H1 (cell line): ENCODE data around the gene KRCC1. TPM values are rescaled to one million over a fixed set of nuclear protein-coding genes. Genes with fewer than 3 reads are reported as not detected.

ENCODE experiments used
- CTCF ChIA-PET: fragments of 300-600 bp; sonication (Branson Sonifier 250); formaldehyde crosslinking; loops from one replicate; lab custom pipeline; 2021; ENCODE audit not compliant: partially characterized antibody; lab: Charles Lee
- POLR2A ChIA-PET: fragments of 300-600 bp; sonication (Branson Sonifier 250); formaldehyde crosslinking; loops from one replicate; lab custom pipeline; 2021; ENCODE audit warnings: inconsistent platforms; ENCODE audit not compliant: partially characterized antibody; lab: Charles Lee
- DNase-seq, 2 experiments: peaks; one replicate each; pipeline versions ENCODE4 v3.0.0 to v3.0.0-alpha.2; 2010 to 2022; ENCODE audit warnings: low spot score in 2 of 2, low read depth in 1 of 2, mixed read lengths in 1 of 2
- FAIRE-seq: peaks from 2 replicates; lab custom pipeline; 2011; peaks lifted over from hg19 to GRCh38; lab: Jason Lieb, UNC
- H2AFZ ChIP-seq: 2 replicates; pipeline ENCODE4 v1.8.1; 2012; ENCODE audit warnings: low read length, inconsistent platforms
- H2AK5ac ChIP-seq: 2 replicates; pipeline ENCODE4 v1.6.1; 2013; ENCODE audit warnings: low read depth, low read length
- H2BK120ac ChIP-seq: replicated peaks from 2 replicates; pipeline ENCODE3; 2013; ENCODE audit warnings: low read depth, low read length, inconsistent platforms
- H2BK12ac ChIP-seq: 2 replicates; pipeline ENCODE4 v1.6.1; 2013; ENCODE audit warnings: low read depth, low read length
- H2BK15ac ChIP-seq: 2 replicates; pipeline ENCODE4 v1.6.1; 2013; ENCODE audit warnings: low read length
- H2BK20ac ChIP-seq: 2 replicates; pipeline ENCODE4 v1.6.1; 2013; ENCODE audit warnings: low read length
- H2BK5ac ChIP-seq: 2 replicates; pipeline ENCODE4 v1.6.1; 2013; ENCODE audit warnings: low read depth, low read length
- H3K14ac ChIP-seq: 2 replicates; pipeline ENCODE4 v1.6.1; 2013; ENCODE audit warnings: inconsistent platforms; ENCODE audit not compliant: insufficient read length
- H3K18ac ChIP-seq: 2 replicates; pipeline ENCODE4 v1.6.1; 2013; ENCODE audit warnings: low read length; ENCODE audit errors: extremely low read depth
- H3K23ac ChIP-seq: 2 replicates; pipeline ENCODE4 v1.6.1; 2013; ENCODE audit warnings: inconsistent platforms; ENCODE audit not compliant: insufficient read length
- H3K23me2 ChIP-seq: 2 replicates; pipeline ENCODE4 v1.6.1; 2013; ENCODE audit warnings: low read depth, low read length
- H3K27ac ChIP-seq: 2 replicates; pipeline ENCODE4 v1.6.1; 2011; ENCODE audit warnings: low read depth, low read length, inconsistent platforms
- H3K27me3 ChIP-seq, 4 experiments: replicated peaks in 1 of 4; 1 replicate in 1 of 4; 2 replicates in 3 of 4; pipeline versions ENCODE4 v1.6.1 to v1.8.1; 2011 to 2013; ENCODE audit warnings: low read length in 3 of 4, mild to moderate bottlenecking in 3 of 4, inconsistent platforms in 2 of 4, mixed read lengths in 2 of 4, moderate library complexity in 1 of 4; ENCODE audit not compliant: control insufficient read depth in 3 of 4, insufficient read depth in 3 of 4; ENCODE audit errors: extremely low read depth in 1 of 4
- H3K36me3 ChIP-seq, 4 experiments: 2 replicates each; pipeline versions ENCODE4 v1.6.1 to v1.8.1; 2011 to 2013; ENCODE audit warnings: mild to moderate bottlenecking in 4 of 4, low read length in 3 of 4, moderate library complexity in 2 of 4, control low read depth in 1 of 4, inconsistent platforms in 1 of 4; ENCODE audit not compliant: insufficient read depth in 4 of 4, control insufficient read depth in 2 of 4
- H3K4ac ChIP-seq: replicated peaks from 2 replicates; pipeline ENCODE3; 2013; ENCODE audit warnings: low read length, low read depth, mixed read lengths, inconsistent platforms; ENCODE audit not compliant: insufficient read length
- H3K4me1 ChIP-seq, 4 experiments: replicated peaks in 1 of 4; 1 replicate in 1 of 4; 2 replicates in 3 of 4; pipeline versions ENCODE4 v1.6.1 to v1.8.1; 2011 to 2013; ENCODE audit warnings: low read length in 3 of 4, inconsistent platforms in 2 of 4, mixed read lengths in 1 of 4; ENCODE audit not compliant: insufficient read depth in 4 of 4, control insufficient read depth in 3 of 4
- H3K4me2 ChIP-seq, 2 experiments: 2 replicates each; pipeline versions ENCODE4 v1.6.1 to v1.8.1; 2011 to 2013; ENCODE audit warnings: low read depth in 2 of 2, low read length in 2 of 2, control low read depth in 1 of 2, inconsistent platforms in 1 of 2, mild to moderate bottlenecking in 1 of 2; ENCODE audit not compliant: insufficient read depth in 1 of 2
- H3K4me3 ChIP-seq, 4 experiments: fragments of 200-600, 300-600 bp in 1 of 4; sonication (generic), shearing (Covaris generic), sonication (Bioruptor Twin) in 1 of 4; 2 replicates each; pipeline versions ENCODE4 v1.5.1 to v1.8.1; 2011 to 2016; ENCODE audit warnings: low read length in 4 of 4, low read depth in 3 of 4, control low read depth in 2 of 4, inconsistent platforms in 2 of 4, mild to moderate bottlenecking in 2 of 4, mixed read lengths in 1 of 4, moderate library complexity in 1 of 4; ENCODE audit not compliant: insufficient read depth in 2 of 4; ENCODE audit errors: extremely low read depth in 1 of 4
- H3K56ac ChIP-seq: replicated peaks from 2 replicates; pipeline ENCODE3; 2013; ENCODE audit warnings: low read depth, mild to moderate bottlenecking, mixed read lengths, low read length, inconsistent platforms; ENCODE audit not compliant: insufficient read length
- H3K79me1 ChIP-seq: 2 replicates; pipeline ENCODE4 v1.6.1; 2013; ENCODE audit warnings: low read depth, low read length, control low read depth
- H3K79me2 ChIP-seq, 2 experiments: 2 replicates each; pipeline versions ENCODE4 v1.6.1 to v1.8.1; 2012 to 2013; ENCODE audit warnings: low read length in 2 of 2, mild to moderate bottlenecking in 2 of 2, inconsistent platforms in 1 of 2; ENCODE audit not compliant: insufficient read depth in 2 of 2, control insufficient read depth in 1 of 2
- H3K9ac ChIP-seq, 4 experiments: replicated peaks in 1 of 4; 1 replicate in 1 of 4; 2 replicates in 3 of 4; pipeline versions ENCODE4 v1.6.1 to v1.8.1; 2011 to 2013; ENCODE audit warnings: low read depth in 3 of 4, low read length in 3 of 4, control low read depth in 2 of 4, mild to moderate bottlenecking in 2 of 4, moderate library complexity in 2 of 4, inconsistent platforms in 1 of 4; ENCODE audit errors: extremely low read depth in 1 of 4
- H3K9me3 ChIP-seq, 2 experiments: 2 replicates each; pipeline versions ENCODE4 v1.6.1 to v1.8.1; 2012 to 2013; ENCODE audit warnings: mild to moderate bottlenecking in 2 of 2, moderate library complexity in 2 of 2, control low read depth in 1 of 2, inconsistent platforms in 1 of 2, low read depth in 1 of 2, low read length in 1 of 2, mixed read lengths in 1 of 2; ENCODE audit not compliant: insufficient read depth in 2 of 2
- H4K20me1 ChIP-seq, 2 experiments: replicated peaks in 1 of 2; 2 replicates each; pipeline versions ENCODE3 to v1.8.1; 2011 to 2013; ENCODE audit warnings: inconsistent platforms in 2 of 2, low read length in 2 of 2, mild to moderate bottlenecking in 1 of 2; ENCODE audit not compliant: insufficient read depth in 2 of 2, control insufficient read depth in 1 of 2
- H4K5ac ChIP-seq: 2 replicates; pipeline ENCODE4 v1.6.1; 2013; ENCODE audit warnings: low read length, low read depth, mixed read lengths, inconsistent platforms; ENCODE audit not compliant: insufficient read length
- H4K8ac ChIP-seq: 2 replicates; pipeline ENCODE4 v1.8.0; 2013; ENCODE audit warnings: mild to moderate bottlenecking, moderate library complexity, low read length, inconsistent platforms; ENCODE audit not compliant: insufficient read depth; ENCODE audit errors: extremely low read depth
- H4K91ac ChIP-seq: replicated peaks from 2 replicates; pipeline ENCODE3; 2013; ENCODE audit warnings: low read length, mixed read lengths, inconsistent platforms; ENCODE audit not compliant: insufficient read length
- BRCA1 ChIP-seq: IDR thresholded peaks from 2 replicates; pipeline ENCODE4 v1.6.1; 2012; ENCODE audit warnings: low read depth, low read length, improper control_type of control experiment
- E2F6 ChIP-seq: IDR thresholded peaks from 2 replicates; pipeline ENCODE4 v1.6.1; 2012; ENCODE audit warnings: inconsistent platforms
- EP300 ChIP-seq, 2 experiments: IDR thresholded peaks; 1 replicate in 1 of 2; 2 replicates in 1 of 2; pipeline ENCODE4 v1.6.1; 2011 to 2012; ENCODE audit warnings: low read depth in 2 of 2, low read length in 2 of 2, mild to moderate bottlenecking in 2 of 2, borderline replicate concordance in 1 of 2, inconsistent platforms in 1 of 2, moderate library complexity in 1 of 2
- EZH2 ChIP-seq: fragments of 200-600 bp; sonication (generic); IDR thresholded peaks from 2 replicates; pipeline ENCODE4 v1.7.1; 2012; ENCODE audit warnings: low read depth, mild to moderate bottlenecking, moderate library complexity, low read length, inconsistent platforms; ENCODE audit not compliant: severe bottlenecking
- POU5F1 ChIP-seq: IDR thresholded peaks from 2 replicates; pipeline ENCODE4 v1.6.1; 2011; ENCODE audit warnings: low read depth, mild to moderate bottlenecking, low read length, moderate library complexity
- RXRA ChIP-seq: IDR thresholded peaks from 2 replicates; pipeline ENCODE4 v1.6.1; 2011; ENCODE audit warnings: low read depth, mild to moderate bottlenecking, low read length, moderate library complexity; ENCODE audit not compliant: insufficient read depth
- TEAD4 ChIP-seq: IDR thresholded peaks from 2 replicates; pipeline ENCODE4 v1.6.1; 2012; ENCODE audit warnings: low read depth, low read length, inconsistent platforms, mixed read lengths
- WGBS, 2 experiments: shearing (Covaris generic) in 1 of 2; methylation state at CpG; one replicate each; pipeline versions ENCODE4 v1.1.6 to v1.1.7; 2013 to 2015; ENCODE audit warnings: low lambda C conversion rate in 2 of 2, mixed read lengths in 2 of 2, inconsistent platforms in 1 of 2, low coverage in 1 of 2, missing lambda C conversion rate in 1 of 2; ENCODE audit not compliant: insufficient replicate concordance in 2 of 2, insufficient coverage in 1 of 2, insufficient read length in 1 of 2; ENCODE audit errors: extremely low coverage in 1 of 2, missing lambda C conversion rate in 1 of 2; 5-methylcytosine and 5-hydroxymethylcytosine counted together
- polyA plus RNA-seq, 7 experiments: library from polyadenylated mRNA; depleted of rRNA in 3 of 7; stranded (reverse) in 5 of 7; unstranded in 2 of 7; fragments of >200 nt in 5 of 7; fragments of 200-250 nt in 2 of 7; gene quantifications; 1 replicate in 5 of 7; 2 replicates in 1 of 7; 4 replicates in 1 of 7; pipeline versions ENCODE4 v1.2.1 to v1.2.3, GENCODE V29; 2011 to 2013; ENCODE audit warnings: missing spikeins in 2 of 7, mixed read lengths in 2 of 7
- total RNA-seq: library from RNA; stranded (reverse); fragmentation: NEBNext Ultra II Directional; extraction: Animal tissue kit (Norgen Biotek cat#: 25700); gene quantifications from 2 replicates; pipeline ENCODE4 v1.2.1, GENCODE V29; 2021
- TF ChIP-seq, protein P1 (sequence below): IDR thresholded peaks from 2 replicates; pipeline ENCODE4 v1.6.1; 2011; ENCODE audit warnings: low read depth, mild to moderate bottlenecking, low read length; ENCODE audit not compliant: insufficient read depth

KRCC1 gene
- total and polyA plus RNA-seq, 2 of the 8 experiments (the other 6 are each of a cell fraction or from before 2014, with no cell fraction given) = 5.1 to 8.5 TPM

DNA sequence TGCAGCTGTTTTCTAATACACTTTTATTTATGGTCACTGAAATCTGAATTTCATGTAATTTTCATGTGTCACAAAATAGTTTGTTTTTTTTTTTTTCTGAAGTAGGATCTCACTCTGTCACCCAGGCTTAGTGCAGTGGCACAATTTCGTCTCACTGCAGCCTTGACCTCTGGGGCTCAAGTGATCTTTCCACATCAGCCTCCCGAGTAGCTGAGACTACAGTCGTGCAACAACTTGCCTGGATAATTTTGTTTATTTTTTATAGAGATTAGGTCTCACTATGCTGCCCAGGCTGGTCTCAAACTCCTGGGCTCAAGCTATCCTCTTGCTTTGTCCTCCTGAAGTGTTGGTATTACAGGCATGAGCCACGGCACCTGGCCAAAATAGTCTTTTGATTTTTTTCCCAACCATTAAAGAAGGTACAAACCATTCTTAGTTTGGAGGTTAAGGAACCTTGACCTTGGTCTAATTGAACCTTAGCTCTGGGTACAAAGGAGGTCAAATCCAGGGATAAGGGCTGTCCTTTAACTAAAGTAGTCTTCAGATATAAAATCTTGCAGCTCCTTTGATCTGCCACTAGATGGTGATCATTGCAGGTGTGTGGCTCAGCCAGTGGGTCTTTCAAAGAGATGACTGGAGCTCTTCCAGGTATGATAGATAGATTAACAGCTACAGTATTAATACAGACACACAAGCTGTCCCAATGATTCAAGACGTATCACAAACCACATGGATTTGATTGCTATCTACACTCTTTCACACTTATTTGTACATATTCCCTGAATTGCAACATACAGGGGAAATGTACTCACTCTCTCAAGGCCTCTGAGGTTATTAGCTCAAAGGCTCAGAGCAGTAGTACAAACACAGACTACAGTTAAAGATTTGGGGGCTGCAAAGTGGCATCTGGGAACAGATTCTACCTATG is 4.7 kb upstream of the KRCC1 start:
- DNase-seq (no peak), FAIRE-seq (peak; percentile 24)
- Histone ChIP-seq H3K56ac (no peak overlapping the region), H3K4me2 (no peak overlapping the region), H2AFZ (no peak overlapping the region; the same call in 1 of the 2 replicates), H2BK15ac (no peak overlapping the region), H2BK5ac (no peak overlapping the region), H3K9me3 (no peaks in the 10 kb centered on the region), H4K91ac (no peak overlapping the region), H3K4ac (no peak overlapping the region), H4K5ac (no peak overlapping the region), H3K4me1 (peaks cover 0 to 8% (median 0%) of the 10 kb centered on the region in 4 experiments; a peak in 2 of 7 replicates), H2BK120ac (no peak overlapping the region), H3K79me1 (no peaks in the 10 kb centered on the region), H3K23me2 (no peaks in the 10 kb centered on the region), H3K79me2 (peaks cover 0 to under 1% of the 10 kb centered on the region in 2 experiments; a peak in 1 of 4 replicates), H3K18ac (no peak overlapping the region), H4K20me1 (no peaks in the 10 kb centered on the region), H4K8ac (no peak overlapping the region), H3K36me3 (no peaks in the 10 kb centered on the region), H3K14ac (no peak overlapping the region), H3K23ac (no peak overlapping the region), H3K27ac (no peak overlapping the region), H3K4me3 (no peak overlapping the region), H2AK5ac (no peak overlapping the region), H2BK20ac (no peak overlapping the region), H3K27me3 (no peaks in the 10 kb centered on the region), H2BK12ac (no peak overlapping the region), H3K9ac (no peak overlapping the region)
- ChIA-PET POLR2A (interaction anchor here (0.9 to 2.1 kb wide), 8 partner anchors 10 to 125 kb away, joined by 3 to 14 read pairs (median 4); partner anchors contain the start of genes RNU2-63P and THNSL2), CTCF (interaction anchor here (0.5 to 5.4 kb wide), 53 partner anchors 9 to 494 kb away, joined by 3 to 134 read pairs (median 9); partner anchors contain the start of genes FABP1 and THNSL2)
- 59% methylated on average over 5 of the region's 5 CpGs; no CpG with 5 or more reads in 1 of the 2 experiments for WGBS, 2 experiments
- TF ChIP-seq POU5F1 (no peak), BRCA1 (no peak), TEAD4 (no peak), E2F6 (no peak), RXRA (no peak), EP300 (IDR thresholded peaks at IDR 0.05; ENCODE audit: borderline replicate concordance in 1 of 2, low read depth in 2 of 2, low read length in 2 of 2) (no peak), EZH2 (no peak)
- TF ChIP-seq, protein P1, sequence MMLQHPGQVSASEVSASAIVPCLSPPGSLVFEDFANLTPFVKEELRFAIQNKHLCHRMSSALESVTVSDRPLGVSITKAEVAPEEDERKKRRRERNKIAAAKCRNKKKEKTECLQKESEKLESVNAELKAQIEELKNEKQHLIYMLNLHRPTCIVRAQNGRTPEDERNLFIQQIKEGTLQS = no peak
